Right lobe of liver (tissue), 6 donors: Measurements from ENCODE around the gene RSPH4A. TPM values are rescaled to one million over a fixed set of nuclear protein-coding genes. Genes with fewer than 3 reads are reported as not detected.
A peak's percentile ranks its signal among the peaks of the same experiment; 100 is the strongest.

ENCODE experiments used
- ATAC-seq, 4 donors: fragments of 200-7000 bp; cut with Tn5 transposase; one replicate each; pipeline ENCODE4 v1.9.1; 2020; ENCODE audit warnings: mild to moderate bottlenecking in 4 of 4, moderate library complexity in 4 of 4
- DNase-seq, 3 donors: peaks; one replicate each; pipeline ENCODE4 v3.0.0-alpha.2; 2020
- H3K27ac ChIP-seq, 3 donors: fragments of 200-600 bp; one replicate each; pipeline ENCODE4 v1.8.0; 2022
- H3K27me3 ChIP-seq, 2 donors: fragments of 200-600 bp; one replicate each; pipeline ENCODE4 v1.8.0; 2022
- H3K36me3 ChIP-seq, 4 donors: fragments of 200-600 bp; sonication (generic) in 1 of 4; one replicate each; pipeline versions ENCODE4 v1.5.1 to v1.8.0; 2017 to 2022; ENCODE audit warnings: control low read depth in 1 of 4
- H3K4me1 ChIP-seq, 4 donors: fragments of 200-600 bp; sonication (generic) in 1 of 4; one replicate each; pipeline versions ENCODE4 v1.5.1 to v1.8.0; 2017 to 2022; ENCODE audit warnings: control low read depth in 1 of 4
- H3K4me3 ChIP-seq, 3 donors: fragments of 200-600 bp; one replicate each; pipeline ENCODE4 v1.8.0; 2022
- H3K9me3 ChIP-seq, 4 donors: fragments of 200-600 bp; sonication (generic) in 1 of 4; one replicate each; pipeline versions ENCODE4 v1.5.1 to v1.8.0; 2017 to 2022; ENCODE audit warnings: control low read depth in 1 of 4
- CTCF ChIP-seq, 4 donors: fragments of 200-600 bp in 3 of 4; fragments of 450-650 bp in 1 of 4; IDR thresholded peaks; one replicate each; pipeline versions ENCODE4 v1.5.1 to v1.8.0; 2016 to 2022; ENCODE audit warnings: antibody characterized with exemption in 4 of 4, mild to moderate bottlenecking in 2 of 4
- POLR2A ChIP-seq: fragments of 450-650 bp; IDR thresholded peaks from one replicate; pipeline ENCODE4 v1.6.1; 2017; ENCODE audit warnings: antibody characterized with exemption, mild to moderate bottlenecking
- WGBS: methylation state at CpG from one replicate; pipeline ENCODE4 v1.1.6; 2018; ENCODE audit warnings: low coverage, low lambda C conversion rate; ENCODE audit not compliant: insufficient coverage; ENCODE audit errors: missing lambda C conversion rate; 5-methylcytosine and 5-hydroxymethylcytosine counted together
- intact Hi-C, 2 donors: fragments of 100-400 bp; cut with DNase I; formaldehyde crosslinking; loops; one replicate each; pipeline versions ENCODE4 v1.11.2 to v1.14.1; 2022
- total RNA-seq, 6 experiments: library from RNA; depleted of rRNA in 2 of 6; stranded (reverse); fragments of >200 nt in 2 of 6; fragmentation: NEBNext Ultra II Directional in 3 of 6; extraction: Animal tissue kit (Norgen Biotek cat#: 25700) in 3 of 6; gene quantifications; one replicate each; pipeline versions ENCODE4 v1.1.0 to v1.2.4, GENCODE V29; 2016 to 2023
- donor health status: DM: no; HTN: yes; CAD: no.
- donor health status: DM: no; HTN: no; CAD: no.
- donor health status: DM: no; HTN: no; CAD: no.
- donor health status: DM: no; HTN: yes; CAD: no.
- donor health status: DM: no; HTN: yes; CAD: no.

Gene RSPH4A
- total RNA-seq, 6 experiments from 2014 or later = 0.06 to 0.18 (median 0.16) TPM; not detected in 3

- Histone ChIP-seq H3K36me3 (no peaks in the 10 kb centered on the region), H3K4me3 (no peak overlapping the region), H3K27ac (no peak overlapping the region), H3K9me3 (no peaks in the 10 kb centered on the region), H3K4me1 (no peaks in the 10 kb centered on the region), H3K27me3 (no peaks in the 10 kb centered on the region)
- intact Hi-C loops = no loop called here
- WGBS = 79% methylated on average over 2 of the region's 2 CpGs
- no peak for DNase-seq
- no peak for TF ChIP-seq POLR2A
- TF ChIP-seq CTCF (IDR thresholded peaks at IDR 0.05) = no peak
- no peak for ATAC-seq
Observed at GRCh38 chr6:116633685-116634084, 17.4 kb downstream of the RSPH4A start.

- Histone ChIP-seq H3K27ac (no peak overlapping the region), H3K9me3 (no peaks in the 10 kb centered on the region), H3K36me3 (peaks cover 0 to 15% (median 0%) of the 10 kb centered on the region in 4 donors), H3K27me3 (no peaks in the 10 kb centered on the region), H3K4me3 (no peak overlapping the region), H3K4me1 (no peaks in the 10 kb centered on the region)
- peak in 1 of 4 donors; percentile 47 for ATAC-seq
- TF ChIP-seq POLR2A = no peak
- TF ChIP-seq CTCF (IDR thresholded peaks at IDR 0.05) = no peak
- intact Hi-C loops = no loop called here
- 34% methylated on average over 5 of the region's 5 CpGs for WGBS
- no peak for DNase-seq
Observed at GRCh38 chr6:116648156-116648555, 31.9 kb downstream of the RSPH4A start.

- Histone ChIP-seq H3K4me3 (no peak overlapping the region), H3K9me3 (no peaks in the 10 kb centered on the region), H3K4me1 (no peaks in the 10 kb centered on the region), H3K27ac (no peak overlapping the region), H3K27me3 (no peaks in the 10 kb centered on the region), H3K36me3 (peaks cover 0 to 15% (median 0%) of the 10 kb centered on the region in 4 donors)
- 91% methylated on average over 3 of the region's 3 CpGs for WGBS
- intact Hi-C loops = no loop called here
- ATAC-seq = no peak
- TF ChIP-seq CTCF (IDR thresholded peaks at IDR 0.05) (no peak), POLR2A (no peak)
- no peak for DNase-seq
Observed at GRCh38 chr6:116649129-116649528, 32.9 kb downstream of the RSPH4A start.

GRCh38 chr6:116651916-116652315 lies 35.6 kb downstream of the RSPH4A start:
- ATAC-seq = no peak

More at GRCh38 chr6:116651916-116652315, 35.6 kb downstream of the RSPH4A start:
- 65% methylated on average over 4 of the region's 4 CpGs for whole genome bisulfite sequencing
- H3K27ac ChIP-seq = no peak overlapping the region
- no peak for TF ChIP-seq CTCF (IDR thresholded peaks at IDR 0.05)
- no peak for TF ChIP-seq POLR2A
- peaks cover 0 to 18% (median 0%) of the 10 kb centered on the region in 4 donors for H3K36me3 ChIP-seq
- H3K4me1 ChIP-seq = no peaks in the 10 kb centered on the region
- DNase-seq = no peak
- intact Hi-C loops = no loop called here
- no peak overlapping the region for H3K4me3 ChIP-seq
- no peaks in the 10 kb centered on the region for H3K9me3 ChIP-seq
- no peaks in the 10 kb centered on the region for H3K27me3 ChIP-seq
